ENCODE results near the gene NCF4.

DNA sequence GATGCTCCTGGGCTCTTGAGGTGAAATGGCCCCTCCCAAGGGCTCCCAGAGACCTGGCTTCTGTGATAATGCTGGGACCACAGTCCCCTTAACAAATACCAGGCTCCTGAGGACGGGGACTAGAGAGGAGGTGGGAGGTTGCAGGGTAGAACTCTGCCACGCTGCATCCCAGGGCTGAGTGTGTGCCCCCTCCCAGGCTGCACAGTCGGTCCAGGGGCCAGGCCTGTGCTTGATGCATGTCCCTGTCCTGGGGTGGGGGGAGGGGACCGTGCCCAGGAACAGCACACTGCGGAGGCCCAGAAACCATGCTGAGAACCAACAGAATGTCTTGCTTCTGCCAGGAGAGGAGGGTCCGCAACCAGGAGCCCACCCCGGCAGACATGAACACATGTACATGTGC lies 61.9 kb downstream of the NCF4 start:
- TF ChIP-seq, protein P1, sequence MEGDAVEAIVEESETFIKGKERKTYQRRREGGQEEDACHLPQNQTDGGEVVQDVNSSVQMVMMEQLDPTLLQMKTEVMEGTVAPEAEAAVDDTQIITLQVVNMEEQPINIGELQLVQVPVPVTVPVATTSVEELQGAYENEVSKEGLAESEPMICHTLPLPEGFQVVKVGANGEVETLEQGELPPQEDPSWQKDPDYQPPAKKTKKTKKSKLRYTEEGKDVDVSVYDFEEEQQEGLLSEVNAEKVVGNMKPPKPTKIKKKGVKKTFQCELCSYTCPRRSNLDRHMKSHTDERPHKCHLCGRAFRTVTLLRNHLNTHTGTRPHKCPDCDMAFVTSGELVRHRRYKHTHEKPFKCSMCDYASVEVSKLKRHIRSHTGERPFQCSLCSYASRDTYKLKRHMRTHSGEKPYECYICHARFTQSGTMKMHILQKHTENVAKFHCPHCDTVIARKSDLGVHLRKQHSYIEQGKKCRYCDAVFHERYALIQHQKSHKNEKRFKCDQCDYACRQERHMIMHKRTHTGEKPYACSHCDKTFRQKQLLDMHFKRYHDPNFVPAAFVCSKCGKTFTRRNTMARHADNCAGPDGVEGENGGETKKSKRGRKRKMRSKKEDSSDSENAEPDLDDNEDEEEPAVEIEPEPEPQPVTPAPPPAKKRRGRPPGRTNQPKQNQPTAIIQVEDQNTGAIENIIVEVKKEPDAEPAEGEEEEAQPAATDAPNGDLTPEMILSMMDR (conservative IDR thresholded peaks at IDR 0.05): no peak
- no peak for TF ChIP-seq ZFX (IDR thresholded peaks at IDR 0.05)

All from C4-2B (cell line).